Hematopoietic multipotent progenitor cell treated with erythropoietin and hydrocortisone succinate and interleukin-3 and kit ligand, for 8 days (in vitro differentiated cells): ENCODE measurements around the gene ZYG11B.
"Not testable (repeated sequence)": the region's sequence is repeated elsewhere in the genome, so short reads cannot be mapped to it uniquely, and the experiment has no call there.

ENCODE experiments used
- DNase-seq: peaks from one replicate; pipeline ENCODE4 v3.0.0-alpha.2; 2015

The ZYG11B gene

DNA sequence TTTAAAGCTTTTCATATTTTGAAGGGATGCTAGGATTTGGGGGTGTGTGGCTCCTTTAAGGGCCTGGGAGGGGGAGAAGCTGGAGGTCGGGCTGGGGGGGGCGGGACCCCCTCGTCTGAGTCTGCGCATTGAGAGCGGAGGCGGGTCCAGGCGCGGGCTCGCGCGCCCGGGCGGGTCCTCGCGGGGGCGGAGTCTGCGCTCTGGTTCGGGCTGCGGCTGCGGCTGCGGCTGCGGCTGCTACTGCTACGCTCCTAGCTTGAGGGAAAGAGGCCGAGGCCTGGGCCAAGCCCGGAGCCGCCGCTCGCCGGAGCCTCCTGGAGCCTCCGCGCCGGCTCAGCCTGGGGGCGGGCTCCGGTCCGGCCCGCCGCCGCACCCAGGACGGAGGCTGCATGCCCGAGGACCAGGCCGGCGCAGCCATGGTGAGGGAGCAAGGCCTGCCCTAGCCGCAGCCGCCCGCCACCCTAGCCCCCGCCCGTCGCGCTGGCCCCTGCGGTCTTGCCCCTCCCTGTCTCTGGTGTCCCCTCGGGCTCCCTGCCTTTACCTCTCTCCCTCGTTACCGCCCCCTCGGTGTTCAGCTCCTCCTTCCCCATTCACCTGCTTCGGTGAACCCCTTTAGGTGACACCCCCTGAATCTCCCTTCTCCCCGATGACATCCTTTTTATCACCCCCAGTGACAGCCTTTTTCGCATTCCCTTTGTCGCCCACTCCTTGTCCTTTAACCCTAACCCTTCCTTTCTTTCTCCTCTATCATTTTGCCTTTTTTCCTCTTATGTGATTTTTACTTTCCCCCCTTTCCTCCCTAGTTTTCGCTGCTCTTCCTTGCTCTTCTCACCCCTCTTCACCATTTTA, at the start of gene ZYG11B:
Gene ZYG11B, plus strand, starts transcription at position 189 of the 849 bp plus-strand sequence. Its CDS starts 201 bp downstream, at position 390.
- peak; percentile 82 for DNase-seq

DNA sequence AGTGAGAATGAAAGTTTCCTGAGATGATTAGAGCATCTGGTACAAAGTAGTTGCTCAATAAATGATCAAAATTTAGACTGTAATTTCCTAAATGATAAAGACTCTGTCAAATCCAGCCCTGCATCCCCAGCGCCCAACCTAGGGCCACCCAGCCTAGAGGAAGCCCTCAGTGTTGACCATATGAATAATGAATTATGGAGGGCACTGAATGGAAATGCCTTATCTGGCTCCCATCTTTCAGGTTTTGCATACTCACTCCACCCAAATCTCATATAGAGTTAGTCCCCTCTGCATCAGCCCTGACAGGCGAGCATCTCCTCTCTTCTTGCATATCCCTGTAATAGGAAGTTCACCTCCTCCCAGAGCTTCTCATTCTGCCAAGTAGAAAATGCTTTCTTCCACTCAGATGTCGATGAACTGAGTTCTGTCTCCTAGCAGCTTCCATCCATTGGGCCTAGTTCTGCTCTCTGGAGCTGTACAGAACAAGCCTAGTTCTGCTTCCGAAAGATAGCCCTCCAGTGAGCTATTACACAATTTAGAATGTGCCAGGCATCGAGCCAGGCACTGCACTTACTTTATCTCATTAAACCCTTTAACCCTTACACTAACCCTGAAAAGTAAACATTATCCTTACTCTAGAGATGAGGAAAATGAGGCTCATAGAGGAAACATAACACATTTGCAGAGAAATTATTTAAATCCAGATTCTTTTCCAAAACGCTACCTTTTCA, 49.0 kb upstream of the ZYG11B start:
- peak; percentile 52 for DNase-seq

DNA sequence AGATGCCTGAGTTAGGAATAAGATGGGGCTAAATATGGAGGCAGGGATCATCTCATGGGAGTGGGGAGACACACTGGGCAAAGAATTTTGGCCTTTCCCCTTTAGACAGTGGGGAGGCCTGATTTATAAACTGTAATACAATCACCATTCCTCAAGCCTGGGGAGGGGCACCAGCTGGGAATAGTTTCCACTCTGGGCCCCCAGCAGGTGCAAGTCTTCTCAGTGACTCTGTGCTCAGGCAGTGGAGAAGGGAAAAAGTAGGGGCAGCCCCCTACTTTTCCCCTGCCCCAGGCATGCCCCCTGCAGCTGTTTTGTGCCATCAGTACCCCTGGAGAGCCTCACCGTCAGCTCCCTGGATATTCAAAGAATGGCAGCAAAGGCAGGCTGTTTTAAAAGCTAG, 47.2 kb upstream of the ZYG11B start:
- DNase-seq: no peak

DNA sequence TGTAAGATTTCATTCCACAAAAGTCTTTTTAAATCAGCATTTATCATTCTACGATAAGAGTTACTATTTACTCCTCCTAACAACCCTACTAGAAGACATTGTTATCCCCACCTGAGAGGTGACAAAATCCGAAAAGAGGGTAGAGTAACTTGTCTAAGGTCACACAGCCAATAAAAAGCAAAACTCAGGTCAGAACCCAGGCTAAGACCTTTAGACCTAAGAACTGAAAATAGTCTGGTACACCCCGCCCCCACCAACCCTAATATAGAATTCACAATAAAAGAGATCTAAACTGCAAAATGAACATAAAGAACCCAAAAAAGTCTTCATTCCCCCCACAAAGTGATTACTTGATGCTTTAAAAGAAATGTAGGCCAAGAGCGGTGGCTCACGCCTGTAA, 46.8 kb upstream of the ZYG11B start:
- DNase-seq: no peak

DNA sequence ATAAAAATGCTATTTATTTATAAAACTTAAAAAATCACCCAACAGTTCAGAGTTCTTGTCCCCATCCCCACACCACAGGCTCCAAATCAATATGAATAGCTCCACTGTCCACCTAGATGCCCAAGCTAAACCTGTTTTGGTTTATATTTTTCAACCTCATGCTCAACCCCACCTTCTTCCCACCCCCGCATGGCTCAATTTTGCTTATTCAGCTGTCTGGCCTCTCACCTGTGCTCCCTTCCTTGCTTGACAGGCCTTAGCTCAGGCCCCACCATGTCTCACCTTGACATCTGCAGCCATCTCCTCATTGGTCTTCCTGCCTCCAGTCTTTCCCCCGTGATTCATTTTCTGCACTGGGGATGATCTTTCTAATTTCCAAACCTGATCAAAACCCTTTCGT, 45.9 kb upstream of the ZYG11B start:
- no peak for DNase-seq

DNA sequence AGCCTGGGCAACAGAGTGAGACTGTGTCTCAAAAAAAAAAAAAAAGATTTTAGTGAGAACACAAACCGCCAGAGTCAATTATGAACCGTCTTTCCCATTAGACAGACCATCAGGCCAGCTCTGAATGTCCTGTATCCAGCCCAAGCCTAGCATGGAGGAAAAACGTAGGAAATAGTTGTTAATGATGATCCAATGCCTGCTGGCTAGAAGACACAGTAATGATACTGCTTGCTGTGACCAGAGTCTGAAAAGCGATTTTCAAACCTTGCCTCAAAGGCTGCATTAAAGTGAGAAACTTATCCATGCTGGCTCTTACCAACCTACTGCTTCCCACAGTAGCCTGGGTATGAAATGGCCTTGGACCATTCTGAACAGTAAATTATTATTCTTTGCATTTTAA, 45.1 kb upstream of the ZYG11B start:
- no peak for DNase-seq

DNA sequence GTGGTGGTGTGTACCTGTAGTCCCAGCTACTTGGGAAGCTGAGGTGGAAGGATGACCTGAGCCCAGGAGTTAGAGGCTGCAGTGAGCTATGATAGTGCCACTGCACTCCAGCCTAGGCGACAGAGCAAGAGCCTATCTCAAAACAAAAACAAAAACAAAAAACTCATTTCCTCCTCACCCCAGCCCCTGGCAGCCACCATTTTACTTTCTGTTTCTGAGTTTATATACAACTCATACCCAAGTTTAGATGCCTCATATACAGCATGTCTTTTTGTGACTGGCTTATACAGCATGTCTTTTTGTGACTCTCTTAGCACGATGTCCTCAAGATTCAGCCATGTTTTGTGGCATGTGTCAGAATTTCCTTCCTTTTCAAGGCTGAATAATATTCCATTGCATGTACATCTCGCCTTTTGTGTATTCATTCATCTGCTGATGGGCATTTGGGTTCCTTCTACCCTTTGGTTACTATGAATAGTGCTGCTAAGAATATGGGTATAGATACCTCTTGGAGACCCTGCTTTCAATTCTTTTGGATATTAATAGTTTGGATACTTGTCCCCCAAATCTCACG, 42.8 kb upstream of the ZYG11B start:
- DNase-seq: no peak

DNA sequence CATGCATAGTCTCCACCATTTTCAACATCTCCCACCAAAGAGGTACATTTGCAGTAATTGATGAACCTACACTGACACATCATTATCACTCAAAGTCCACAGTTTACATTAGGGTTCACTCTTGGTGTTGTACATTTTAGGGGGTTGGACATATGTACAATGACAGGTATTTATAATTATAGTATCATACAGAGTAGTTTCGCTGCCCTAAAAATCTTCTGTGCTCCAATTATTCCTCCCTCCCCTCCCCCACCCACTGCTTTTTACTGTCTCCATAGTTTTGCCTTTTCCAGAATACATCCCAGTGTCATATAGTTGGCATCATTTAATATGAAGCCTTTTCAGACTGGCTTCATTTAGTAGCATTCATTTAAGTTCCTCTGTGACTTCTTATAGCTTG, 41.7 kb upstream of the ZYG11B start:
- DNase-seq: no peak

DNA sequence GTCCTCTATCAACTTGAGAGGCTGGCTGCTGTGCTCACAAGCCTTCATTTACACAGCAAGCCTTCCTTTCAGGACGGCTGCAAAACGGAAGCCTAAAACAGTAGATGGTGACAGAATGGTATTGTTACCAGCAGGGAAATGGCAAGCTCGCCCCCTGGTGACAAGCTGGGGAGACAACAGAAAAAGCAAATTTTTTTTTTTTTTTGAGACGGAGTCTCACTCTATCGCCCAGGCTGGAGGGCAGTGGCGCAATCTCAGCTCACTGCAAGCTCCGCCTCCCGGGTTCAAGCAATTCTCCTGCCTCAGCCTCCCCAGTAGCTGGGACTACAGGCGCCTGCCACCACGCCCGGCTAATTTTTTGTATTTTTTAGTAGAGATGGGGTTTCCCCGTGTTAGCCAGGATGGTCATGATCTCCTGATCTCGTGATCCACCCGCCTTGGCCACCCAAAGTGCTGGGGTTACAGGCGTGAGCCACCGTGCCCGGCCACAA, 39.9 kb upstream of the ZYG11B start:
- DNase-seq: peak; percentile 75

DNA sequence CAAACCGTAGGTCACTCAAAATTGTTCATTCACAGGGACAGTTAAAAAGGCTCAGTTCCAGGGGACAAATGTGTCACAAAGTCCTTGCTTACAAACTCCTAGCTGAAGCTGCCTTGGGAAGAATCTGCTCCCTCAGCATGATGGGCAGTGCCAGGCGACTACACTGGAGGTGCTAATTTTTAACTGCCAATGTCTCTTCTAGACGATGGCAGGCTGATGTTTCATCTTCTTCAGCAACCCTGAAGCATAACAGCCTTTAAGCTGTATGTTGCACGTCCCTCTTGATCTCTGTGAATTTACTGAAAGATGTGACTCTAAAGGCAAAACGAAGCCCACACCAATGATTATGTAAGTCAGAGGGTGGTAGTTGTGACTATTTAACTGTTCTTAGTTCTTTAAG, 39.4 kb upstream of the ZYG11B start:
- no peak for DNase-seq

DNA sequence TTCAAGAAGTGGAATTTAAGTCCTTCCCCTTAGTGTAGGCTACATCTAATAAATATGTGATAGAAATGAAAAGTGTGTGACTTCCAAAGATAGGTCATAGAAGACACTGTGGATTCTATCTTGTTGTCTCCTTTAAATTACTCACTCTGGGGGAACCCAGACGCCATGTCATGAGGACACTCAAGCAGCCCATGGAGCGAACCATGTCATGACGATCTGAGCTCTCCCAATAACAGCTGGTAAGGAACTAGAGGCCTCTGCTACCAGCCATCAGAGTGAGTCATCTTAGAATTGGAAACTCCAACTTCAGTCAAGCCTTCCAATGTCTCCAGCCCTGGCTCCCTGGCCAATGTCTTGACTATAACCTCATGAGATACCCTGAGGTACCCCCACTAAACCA, 34.4 kb upstream of the ZYG11B start:
- DNase-seq: no peak

DNA sequence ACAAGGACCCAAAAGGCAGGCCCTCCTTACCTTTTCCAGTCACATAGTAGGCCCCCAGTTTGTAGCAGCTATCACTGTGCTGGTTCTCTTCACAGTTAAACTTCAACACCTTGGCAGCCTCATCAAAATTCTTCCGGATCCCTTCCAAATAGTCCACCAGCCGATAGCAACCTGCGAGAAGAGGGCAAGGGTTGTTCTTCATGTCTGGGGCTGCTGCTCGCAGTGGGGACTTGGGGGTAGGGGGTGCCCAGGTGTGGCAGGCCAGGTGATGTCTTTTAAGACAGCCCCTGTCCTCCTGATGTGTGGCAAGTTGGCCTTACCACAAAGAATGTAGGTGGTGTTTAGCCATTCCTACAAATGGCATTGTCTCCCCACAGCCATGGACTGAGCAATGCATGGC, 33.6 kb upstream of the ZYG11B start:
- no peak for DNase-seq

DNA sequence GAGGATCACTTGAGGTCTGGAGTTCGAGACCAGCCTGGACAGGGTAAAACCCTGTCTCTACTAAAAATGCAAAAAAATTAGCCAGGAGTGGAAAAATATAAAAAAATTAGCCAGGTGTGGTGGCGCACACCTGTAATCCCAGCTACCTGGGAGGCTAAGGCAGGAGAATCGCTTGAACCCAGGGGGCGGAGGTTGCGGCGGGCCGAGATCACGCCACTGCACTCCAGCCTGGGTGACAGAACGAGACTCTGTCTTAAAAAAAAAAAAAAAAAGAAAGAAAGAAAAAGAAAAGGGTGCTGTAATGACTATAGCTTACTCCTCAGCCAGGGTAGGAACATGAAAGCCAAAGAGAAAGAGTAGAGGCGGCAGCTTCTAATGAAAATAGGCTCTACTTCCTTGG, 32.9 kb upstream of the ZYG11B start:
- not testable (repeated sequence) for DNase-seq

DNA sequence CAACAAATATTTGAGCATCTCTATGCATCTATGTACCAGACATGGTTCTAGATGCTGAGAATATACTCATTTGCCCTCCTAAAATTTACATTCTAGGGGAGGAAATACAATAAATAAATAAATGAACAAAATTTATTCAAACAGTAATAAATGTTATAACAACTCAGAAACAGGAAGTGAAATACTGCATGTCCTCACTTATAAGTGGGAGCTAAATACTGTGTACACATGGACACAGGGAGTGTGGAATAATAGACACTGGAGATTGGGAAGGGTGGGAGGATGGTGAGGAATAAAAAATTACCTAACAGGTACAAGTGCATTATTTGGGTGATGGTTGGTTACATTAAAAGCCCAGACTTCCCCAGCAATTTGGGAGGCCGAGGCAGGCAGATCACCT, 32.4 kb upstream of the ZYG11B start:
- DNase-seq: no peak

DNA sequence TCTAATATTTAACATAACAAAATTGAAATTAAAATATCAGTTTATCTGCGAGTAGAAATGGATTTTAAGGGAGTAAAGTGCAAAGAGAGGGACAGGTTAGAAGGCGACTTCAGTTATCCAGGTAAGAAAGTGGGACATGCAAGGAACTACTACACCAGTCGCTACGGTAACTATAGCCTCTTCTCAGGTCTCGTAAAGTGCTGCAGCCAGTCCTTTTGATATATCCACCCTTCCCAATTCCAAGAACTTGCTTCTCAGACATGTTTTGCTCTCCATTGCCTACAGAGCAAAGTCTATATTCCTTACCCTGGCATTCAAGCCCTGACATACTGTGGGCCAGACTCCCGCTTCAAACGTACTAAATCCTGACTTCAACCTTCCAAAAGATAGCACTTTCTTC, 30.6 kb upstream of the ZYG11B start:
- no peak for DNase-seq

DNA sequence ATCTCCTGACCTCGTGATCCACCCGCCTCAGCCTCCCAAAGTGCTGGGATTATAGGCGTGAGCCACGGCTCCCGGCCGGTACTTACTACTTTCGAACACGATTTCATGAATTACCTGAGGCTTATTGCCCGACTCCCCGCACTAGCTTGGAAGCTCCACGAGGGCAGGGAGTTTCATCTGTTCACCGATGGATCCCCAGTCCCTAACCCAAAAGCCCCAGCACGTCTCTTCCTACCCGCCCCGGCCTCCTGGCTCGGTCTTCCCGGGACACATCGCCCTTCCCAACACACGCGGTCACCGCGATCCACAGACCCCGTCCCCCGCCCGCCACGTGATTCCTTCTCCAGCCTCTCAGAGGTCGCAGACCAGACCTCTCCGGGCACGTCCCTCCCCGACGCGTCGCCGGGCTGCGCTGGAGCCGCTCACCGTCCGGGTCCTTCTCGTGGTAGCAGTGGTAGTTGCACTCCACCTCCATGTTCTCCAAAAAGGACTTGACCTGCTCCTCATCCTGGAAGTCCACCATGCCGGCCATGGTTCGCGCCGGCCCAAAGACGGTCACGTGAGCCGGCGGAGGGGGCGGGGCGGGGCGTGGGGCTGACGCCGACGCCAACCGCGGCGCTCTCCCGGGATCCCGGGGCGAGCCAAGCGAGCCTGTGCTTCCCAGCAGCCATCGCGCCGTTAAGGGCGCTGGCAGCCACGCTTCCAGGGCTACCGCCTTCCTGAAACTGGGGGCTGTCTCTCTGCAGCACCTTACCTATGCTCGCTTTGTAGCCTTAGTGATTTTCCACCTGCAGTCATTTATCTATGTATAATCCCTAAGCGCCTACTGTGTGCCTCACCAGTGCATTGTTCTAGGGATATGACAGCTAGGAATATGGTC, 28.2 kb upstream of the ZYG11B start, which contains the start of gene COA7:
Gene COA7, minus strand, starts transcription at position 553 of the 880 bp plus-strand sequence. Its CDS starts 21 bp downstream, at position 532.
- DNase-seq: peak; percentile 86

DNA sequence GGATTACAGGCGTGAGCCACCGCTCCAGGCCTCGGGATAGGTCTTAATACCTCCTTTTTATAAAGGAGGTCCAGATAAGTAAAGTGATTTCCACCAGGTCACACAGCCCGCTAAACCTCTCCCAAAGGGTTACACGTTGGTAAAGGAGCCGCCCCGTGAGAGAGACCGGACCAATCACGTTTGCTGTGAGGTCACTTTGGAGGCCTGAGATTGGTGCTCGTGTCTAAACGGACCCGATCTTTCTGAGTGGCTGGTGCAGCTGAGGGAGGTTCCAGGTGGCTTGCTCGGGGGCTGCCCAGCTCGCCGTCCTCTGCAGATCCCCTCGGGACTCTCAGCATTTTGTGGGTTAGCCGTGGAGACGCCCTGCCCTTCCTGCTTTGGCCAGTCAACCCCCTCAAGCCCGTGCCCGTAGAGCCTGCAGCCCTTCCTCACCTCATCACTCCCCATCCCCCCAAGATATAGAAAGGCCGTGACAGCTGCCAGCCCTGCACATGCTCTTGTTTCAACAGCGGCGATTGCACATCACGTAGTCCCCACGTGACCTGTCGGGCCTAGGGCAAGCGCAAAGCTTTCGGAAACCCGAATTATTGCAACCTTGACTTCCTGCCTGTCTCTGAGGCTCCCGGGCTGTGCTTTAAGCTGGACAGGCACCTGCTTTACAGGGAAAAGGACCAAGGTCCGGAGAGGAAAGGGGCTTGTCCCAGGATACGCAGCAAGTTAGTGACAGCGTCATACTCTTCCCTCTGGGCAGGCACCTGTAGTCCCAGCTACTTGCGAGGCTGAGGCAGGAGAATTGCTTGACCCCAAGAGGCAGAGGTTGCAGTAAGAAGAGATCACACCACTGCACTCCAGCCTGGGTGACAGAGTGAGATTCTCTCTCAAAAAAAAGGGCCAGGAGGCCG, 23.1 kb upstream of the ZYG11B start:
- DNase-seq: peak; percentile 91

DNA sequence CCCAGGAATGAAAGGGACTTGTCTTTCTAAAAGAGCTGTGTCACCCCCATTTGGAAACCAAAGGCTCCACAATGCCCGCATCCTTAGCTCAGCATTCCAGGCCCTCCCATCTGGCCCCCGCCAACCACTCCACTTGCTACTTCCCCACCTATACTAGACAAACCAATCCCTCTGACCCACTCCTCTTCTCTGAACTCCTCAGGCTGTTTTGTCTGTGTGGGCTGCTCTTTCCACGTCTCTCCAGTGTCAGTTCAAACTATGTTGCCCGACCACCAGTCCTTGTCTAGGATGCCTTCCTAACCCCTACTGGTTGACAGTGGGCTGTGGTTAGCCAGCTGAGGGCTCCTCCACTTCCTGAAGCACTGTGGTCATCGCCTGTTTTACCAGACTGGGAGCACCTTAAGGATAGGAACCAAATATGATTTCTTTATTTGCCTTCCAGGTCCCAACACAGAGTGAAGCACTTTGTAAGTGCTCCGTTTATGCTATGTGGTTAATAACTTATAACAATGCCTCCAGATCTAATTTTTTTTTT, 20.1 kb upstream of the ZYG11B start:
- no peak for DNase-seq

DNA sequence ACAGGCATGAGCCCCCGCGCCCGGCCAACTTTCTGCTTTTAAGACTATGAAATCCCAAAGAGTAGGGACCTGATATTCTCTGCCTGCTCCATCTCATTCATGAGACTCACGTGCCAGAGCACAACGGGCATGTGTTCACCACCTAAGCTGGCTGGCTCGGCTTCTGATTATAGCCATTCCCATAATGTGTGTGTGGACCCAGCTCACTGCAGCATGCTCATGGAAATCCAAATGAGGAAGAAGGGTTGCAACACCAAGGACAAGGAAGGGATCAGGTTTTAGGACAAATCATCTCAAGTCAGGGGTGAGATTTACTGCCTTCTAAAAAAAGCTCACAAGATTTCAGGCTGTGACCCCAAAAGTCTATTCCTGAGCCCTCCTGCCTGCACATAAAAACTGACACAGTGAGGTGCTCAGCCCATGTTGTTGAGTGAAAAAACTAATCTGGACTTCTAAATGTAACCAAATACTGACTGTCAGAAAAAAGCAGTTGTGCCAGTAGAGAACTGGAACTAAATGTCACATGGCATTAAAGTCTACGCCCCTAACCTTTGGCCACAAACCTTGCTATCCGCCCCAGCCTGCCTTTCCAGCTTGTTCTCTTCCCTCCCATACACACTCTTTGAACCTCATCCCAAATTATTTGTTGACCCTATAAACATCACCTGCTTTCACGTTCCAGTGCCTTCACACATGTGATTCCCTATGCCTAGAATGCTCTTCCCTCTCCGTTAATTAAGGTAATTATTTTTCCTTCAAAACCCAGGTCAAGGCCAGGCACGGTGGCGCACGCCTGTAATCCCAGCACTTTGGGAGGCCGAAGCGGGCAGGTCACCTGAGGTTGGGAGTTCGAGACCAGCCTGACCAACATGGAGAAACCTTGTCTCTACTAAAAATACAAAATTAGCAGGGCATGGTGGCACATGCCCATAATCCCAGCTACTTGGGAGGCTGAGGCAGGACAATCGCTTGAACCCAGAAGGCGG, 19.0 kb upstream of the ZYG11B start:
- no peak for DNase-seq
